HG03457 (cell line): ENCODE measurements around the gene BDH1.
"Not testable (repeated sequence)": the region's sequence is repeated elsewhere in the genome, so short reads cannot be mapped to it uniquely, and the experiment has no call there.

Experiments used
- ATAC-seq: cut with Tn5 transposase; IDR thresholded peaks from one replicate; pipeline ENCODE4 v1.9.1; 2021; ENCODE audit warnings: moderate number of reproducible peaks; ENCODE audit not compliant: unreplicated experiment

Gene BDH1

DNA sequence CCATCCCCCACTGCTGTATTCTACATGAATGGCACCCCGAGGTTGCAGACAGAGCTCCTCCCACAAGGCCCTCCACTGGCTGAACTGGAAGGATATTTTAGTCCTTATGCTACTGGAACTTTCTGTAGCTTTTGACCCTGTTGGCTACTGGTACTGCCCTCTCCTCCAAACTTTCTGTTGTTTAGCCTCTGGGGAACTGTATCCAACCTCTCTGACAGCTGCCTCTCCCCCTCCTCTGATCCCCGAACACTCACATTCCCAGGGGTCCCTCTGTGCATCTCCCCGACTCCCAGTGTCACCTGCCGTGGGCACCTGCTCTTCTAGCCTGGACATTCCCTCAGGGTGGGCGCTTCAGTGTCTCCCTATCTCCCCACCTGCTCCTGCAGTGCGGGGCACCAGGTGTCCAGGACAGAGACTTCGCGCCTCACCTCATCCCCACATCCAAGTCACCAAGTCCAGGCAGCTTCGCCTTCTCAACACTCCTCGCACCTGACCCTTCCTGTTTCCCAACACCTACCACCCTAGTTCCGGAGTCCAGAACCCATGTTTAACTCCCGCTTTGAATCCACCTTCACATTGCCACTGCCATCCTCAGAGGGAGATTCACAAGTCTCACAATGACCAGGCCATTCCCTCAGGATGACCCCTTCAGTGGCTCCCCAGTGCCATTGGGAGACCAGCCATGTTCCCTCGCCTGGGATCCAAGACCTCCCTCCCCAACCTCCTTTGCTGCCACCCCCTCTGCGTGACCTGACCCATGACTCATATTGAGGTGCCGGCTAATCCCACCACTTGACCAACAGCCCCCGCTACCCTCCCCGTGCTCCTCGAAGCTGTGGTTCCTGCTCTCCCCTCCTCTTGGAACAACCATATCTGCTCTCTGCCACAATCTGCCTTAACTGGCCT, 34.2 kb downstream of the BDH1 start:
- no peak for ATAC-seq

DNA sequence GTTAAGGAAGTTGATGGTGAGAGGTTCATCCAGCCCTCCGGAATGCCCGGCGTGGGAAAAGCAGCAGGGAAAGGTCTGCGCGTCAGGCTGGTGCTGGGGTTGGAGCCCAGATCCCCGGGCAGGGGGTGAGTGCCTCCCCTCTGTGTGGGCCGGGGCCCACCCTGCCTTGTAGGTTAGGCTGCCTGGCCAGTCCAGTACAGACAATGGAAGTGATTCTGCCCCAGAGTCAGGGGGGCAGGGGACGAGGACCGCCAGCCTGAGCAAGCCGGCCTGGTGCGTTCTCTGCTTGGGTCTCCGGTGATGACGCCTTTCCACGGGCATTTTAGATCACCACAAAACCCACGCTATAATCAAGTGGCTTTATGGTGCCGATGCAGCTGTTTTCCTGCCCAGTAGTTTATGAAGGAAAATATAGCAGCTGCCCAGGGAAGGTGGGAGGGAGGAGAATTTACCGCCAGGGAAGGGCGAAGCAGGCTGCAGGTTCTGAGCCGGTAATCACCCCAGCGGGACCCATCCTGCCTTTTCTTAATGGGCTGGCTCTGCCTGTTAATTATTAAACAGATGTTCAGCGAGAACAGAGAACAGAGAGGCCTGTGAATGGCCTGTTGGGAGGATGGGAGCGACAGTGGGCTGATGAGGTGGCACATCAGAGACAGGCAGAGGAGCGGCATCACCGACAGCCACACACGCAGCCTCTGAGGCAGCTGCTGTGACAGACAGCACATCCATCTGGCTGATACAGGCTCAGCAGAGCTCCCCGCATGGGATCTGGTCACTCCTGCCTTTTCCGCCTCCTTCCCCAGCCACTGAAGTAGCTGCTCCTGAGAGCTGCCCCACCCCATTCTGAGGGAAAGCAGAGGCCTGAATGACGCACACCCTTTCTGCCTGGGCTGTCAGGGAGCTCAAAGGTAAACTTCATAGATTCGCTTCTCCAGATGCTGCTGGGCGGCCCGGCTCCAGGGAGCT, 35.2 kb downstream of the BDH1 start:
- ATAC-seq = no peak

DNA sequence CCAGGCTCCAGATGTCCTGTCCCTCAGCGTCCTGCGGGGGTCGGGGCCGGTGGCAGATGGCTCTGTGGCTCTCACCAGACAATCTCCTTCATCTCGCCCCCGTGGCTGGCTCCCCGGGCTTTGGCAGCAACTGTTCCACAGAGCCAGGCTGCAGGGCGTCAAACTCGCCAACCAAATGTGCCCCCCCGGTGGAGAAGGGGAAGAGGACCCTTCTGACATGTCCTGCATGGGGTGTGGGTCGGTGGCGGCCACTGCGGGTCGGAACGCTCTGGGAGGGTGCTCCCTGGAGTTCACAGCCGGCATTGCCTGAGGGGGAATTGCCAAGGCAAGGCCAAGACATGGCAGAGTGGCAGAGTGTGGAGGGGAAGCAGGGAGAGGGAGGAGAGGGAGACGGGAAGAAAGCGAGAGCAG, 36.0 kb downstream of the BDH1 start:
- no peak for ATAC-seq

DNA sequence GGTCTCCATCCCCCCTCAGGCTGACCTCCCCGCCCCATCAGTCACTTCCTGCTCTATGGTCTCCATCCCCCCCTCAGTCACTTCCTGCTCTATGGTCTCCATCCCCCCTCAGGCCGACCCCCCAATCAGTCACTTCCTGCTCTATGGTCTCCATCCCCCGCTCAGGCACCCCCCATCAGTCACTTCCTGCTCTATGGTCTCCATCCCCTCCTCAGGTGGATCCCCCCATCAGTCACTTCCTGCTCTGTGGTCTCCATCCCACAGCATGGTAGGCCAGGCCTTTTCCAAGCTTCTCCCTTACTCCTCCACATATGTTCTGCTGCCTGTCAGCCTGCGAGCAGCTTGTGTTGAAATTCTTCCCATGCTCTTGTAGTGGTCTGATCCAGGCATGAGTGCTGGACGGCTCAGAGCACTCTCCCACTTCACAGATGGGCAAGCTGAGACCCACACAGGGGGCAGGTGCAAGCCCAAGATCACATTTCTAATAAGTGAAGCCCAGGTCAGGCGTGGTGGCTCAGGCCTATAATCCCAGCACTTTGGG, 36.8 kb downstream of the BDH1 start:
- ATAC-seq = no peak

DNA sequence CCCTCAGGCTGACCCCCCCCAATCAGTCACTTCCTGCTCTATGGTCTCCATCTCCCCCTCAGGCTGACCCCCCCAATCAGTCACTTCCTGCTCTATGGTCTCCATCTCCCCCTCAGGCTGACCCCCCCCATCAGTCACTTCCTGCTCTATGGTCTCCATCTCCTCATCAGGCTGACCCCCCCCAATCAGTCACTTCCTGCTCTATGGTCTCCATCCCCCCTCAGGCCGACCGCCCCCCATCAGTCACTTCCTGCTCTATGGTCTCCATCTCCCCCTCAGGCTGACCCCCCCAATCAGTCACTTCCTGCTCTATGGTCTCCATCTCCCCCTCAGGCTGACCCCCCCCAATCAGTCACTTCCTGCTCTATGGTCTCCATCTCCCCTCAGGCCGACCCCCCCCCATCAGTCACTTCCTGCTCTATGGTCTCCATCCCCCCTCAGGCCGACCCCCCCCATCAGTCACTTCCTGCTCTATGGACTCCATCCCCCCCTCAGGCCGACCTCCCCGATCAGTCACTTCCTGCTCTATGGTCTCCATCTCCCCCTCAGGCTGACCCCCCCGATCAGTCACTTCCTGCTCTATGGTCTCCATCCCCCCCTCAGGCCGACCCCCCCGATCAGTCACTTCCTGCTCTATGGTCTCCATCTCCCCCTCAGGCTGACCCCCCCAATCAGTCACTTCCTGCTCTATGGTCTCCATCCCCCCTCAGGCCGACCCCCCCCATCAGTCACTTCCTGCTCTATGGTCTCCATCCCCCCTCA, 37.7 kb downstream of the BDH1 start:
- not testable (repeated sequence) for ATAC-seq

- ATAC-seq = not testable (repeated sequence)
Measured at GRCh38 chr3:197516890-197517606, 38.7 kb downstream of the BDH1 start.

- ATAC-seq = no peak
Measured at GRCh38 chr3:197516517-197516889, 39.3 kb downstream of the BDH1 start.

DNA sequence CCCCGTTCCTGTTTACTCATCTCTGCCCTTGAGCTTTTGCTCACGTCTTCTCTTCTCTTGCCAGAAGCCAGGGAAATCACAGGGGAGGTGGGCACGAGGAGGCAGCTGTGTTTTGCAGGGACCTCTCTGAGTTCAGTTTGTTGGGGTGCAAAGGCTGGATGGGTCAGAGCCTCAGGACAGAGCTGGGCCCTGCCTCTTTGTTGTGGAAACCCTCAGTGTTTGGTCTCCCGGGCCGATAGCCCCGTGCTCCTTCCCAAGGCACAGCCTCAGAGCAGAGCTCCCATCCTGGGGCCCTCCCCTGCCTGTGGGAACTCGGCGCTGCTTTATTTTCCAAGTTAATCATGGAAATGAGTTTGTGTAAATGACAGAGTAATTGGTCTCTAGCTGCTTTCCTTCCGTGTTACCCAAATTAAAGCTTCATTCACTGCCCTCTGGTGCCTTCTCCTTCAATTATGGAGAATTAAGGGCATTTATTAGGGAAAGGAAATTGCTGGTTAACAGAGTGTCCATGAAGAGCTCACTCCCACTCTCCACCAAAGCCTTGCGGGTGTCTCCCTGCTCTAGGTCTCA, 40.9 kb downstream of the BDH1 start:
- no peak for ATAC-seq

- ATAC-seq = no peak
Measured at GRCh38 chr3:197513953-197514785, 41.6 kb downstream of the BDH1 start.

DNA sequence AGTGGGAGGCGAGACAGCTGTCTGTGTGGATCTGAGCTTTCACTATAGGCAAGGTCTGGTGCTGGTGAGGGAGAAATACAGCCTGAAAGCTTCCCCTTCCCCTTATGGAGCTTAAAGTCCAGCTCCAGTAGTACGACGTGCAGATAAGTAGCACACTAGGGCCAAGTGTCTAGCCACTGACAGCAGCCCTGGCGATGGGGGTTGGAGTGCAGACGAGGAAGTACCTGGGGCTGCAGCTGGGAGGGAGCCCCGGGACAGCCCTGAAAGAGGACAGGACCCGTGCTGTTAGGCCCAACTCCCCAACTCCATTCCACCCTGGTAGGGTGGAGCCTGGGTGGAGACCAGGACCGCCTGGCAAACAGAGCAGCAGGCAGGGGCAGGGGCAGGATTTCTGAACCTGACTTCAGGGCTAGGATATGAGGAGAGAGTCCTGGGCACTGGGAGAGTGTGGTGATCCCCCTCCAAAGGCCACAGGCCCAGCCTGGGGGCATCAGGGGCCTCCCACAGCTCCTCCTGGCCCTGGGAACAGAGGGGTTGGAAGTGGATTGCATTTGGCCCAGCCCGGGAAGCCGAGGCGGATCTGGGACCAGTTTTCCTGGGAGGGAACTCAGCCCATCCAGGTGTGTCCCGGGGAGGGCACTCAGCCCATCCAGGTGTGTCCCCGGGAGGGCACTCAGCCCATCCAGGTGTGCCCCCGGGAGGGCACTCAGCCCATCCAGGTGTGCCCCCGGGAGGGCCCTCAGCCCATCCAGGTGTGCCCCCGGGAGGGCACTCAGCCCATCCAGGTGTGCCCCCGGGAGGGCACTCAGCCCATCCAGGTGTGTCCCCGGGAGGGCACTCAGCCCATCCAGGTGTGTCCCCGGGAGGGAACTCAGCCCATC, 42.8 kb downstream of the BDH1 start:
- ATAC-seq = no peak

- no peak for ATAC-seq
Measured at GRCh38 chr3:197511853-197512635, 43.7 kb downstream of the BDH1 start.

- ATAC-seq = no peak
Measured at GRCh38 chr3:197511130-197511529, 44.6 kb downstream of the BDH1 start.

- ATAC-seq = no peak
Measured at GRCh38 chr3:197510642-197511018, 45.1 kb downstream of the BDH1 start.

DNA sequence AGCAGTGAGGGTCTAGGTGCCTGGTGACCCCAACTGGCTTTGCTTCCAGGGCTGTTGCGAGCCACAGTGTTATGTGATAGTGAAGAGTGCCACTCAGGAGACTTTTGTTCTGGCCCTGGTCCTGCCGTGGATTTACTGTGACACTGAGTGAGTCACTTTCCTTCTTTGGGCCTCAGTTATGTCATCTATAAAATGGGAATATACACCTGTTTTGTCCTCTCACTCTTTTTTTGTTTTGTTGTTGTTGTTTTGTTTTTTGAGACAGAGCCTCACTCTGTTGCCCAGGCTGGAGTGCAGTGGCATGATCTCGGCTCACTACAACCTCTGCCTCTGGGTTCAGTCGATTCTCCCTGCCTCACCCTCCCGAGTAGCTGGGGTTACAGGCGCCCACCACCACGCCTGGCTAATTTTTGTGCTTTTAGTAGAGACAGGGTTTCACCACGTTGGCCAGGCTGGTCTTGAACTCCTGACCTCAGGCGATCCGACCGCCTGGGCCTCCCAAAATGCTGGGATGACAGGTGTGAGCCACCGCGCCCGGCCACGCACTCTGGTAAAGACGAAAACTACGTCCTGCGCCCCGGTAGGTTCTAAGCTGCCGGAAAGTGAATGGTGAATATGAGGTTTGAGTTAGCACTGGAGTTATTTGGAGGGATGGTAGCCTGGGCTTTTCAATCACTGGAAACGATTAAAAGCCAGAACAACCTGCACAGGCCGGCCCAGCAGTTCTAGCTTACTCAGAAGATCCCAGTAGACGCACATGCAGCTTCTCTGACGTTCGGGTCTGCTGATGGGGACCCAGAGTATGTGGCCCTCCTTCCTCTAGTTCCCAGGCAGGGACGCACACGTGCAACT, 46.6 kb downstream of the BDH1 start:
- no peak for ATAC-seq

- no peak for ATAC-seq
Measured at GRCh38 chr3:197508461-197508860, 47.3 kb downstream of the BDH1 start.

DNA sequence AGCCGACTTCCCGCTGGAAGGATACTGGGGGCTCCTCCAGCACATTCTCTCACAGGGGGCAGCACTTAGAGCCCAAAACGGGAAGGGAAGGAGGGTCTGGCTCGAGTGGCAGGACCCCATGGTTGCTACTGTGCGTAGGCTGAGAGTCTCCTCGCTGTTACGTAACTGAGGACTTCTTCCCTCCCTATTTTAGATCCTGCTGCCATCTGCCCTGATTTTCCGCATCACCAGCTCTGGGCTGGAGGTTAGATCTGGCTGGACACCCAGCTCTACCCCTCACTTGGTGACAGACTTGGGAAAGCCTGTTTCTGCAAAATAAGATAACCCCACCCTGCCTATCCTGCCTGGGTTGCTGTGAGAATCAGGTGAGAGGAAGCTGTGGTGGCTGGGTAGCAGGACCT, 47.7 kb downstream of the BDH1 start:
- no peak for ATAC-seq
